ENCODE measurements around the gene EGFL7.

- no peak for TF ChIP-seq CTCF (conservative IDR thresholded peaks at IDR 0.05; ENCODE audit: low read depth, low read length)
- TF ChIP-seq EZH2 (IDR thresholded peaks at IDR 0.05; ENCODE audit: borderline replicate concordance, low read depth, low read length, poor library complexity, severe bottlenecking), result no peak
Measured at GRCh38 chr9:136691316-136692184, 28.8 kb downstream of the EGFL7 start.
